HG02970 (cell line): ENCODE data around the gene HMHB1.

Experiments used
- ATAC-seq: cut with Tn5 transposase; IDR thresholded peaks from one replicate; pipeline ENCODE4 v1.9.1; 2021; ENCODE audit warnings: mild to moderate bottlenecking, moderate library complexity, moderate number of reproducible peaks; ENCODE audit not compliant: unreplicated experiment, low FRiP score

Gene HMHB1

GRCh38 chr5:143812085-143812705 lies at the start of gene HMHB1:
Gene HMHB1, plus strand, starts transcription at chr5:143812161.
- ATAC-seq = no peak

- no peak for ATAC-seq
Measured at GRCh38 chr5:143762636-143763220, 49.2 kb upstream of the HMHB1 start.

- ATAC-seq = no peak
Measured at GRCh38 chr5:143767162-143767561, 44.8 kb upstream of the HMHB1 start.

GRCh38 chr5:143769026-143769786 lies 42.8 kb upstream of the HMHB1 start:
- ATAC-seq = no peak

DNA sequence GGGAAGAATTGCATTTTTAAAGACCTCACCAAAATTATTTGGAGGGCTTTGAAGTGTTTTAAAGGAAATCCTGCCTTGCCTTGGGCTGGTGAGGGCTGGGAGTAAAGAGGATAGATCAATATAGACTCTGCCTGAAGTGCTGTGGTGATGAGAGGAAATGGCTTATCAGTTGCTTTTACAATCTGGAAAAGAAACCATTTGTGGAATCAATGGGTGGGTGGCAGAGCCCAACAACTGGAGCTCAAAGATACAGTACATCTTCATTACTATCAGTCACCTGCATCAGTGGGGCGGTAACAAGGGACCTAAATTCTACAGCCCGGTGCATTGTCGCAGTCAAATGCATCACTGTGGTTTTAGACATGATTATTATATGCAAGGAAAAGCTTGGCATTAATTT lies 41.5 kb upstream of the HMHB1 start:
- ATAC-seq = no peak

DNA sequence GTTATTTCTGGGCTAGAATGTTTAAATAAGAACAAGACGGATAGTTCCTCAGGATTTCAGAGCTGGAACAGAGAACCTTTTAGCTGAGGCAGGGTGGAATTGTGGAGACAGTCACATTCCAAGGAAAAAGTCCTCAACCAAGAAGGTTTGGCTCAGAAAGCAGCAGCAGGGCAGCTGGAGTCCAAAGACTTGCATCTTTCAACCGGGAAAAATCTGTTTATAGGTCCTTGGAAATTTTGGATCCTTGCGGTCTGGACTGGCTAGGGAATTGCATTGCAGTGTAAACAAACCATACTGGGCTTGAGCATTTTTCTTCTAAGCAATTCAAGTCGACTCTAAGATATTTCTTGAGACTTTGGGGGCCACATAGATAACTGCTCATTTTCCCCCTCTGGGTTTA lies 40.8 kb upstream of the HMHB1 start:
- no peak for ATAC-seq

DNA sequence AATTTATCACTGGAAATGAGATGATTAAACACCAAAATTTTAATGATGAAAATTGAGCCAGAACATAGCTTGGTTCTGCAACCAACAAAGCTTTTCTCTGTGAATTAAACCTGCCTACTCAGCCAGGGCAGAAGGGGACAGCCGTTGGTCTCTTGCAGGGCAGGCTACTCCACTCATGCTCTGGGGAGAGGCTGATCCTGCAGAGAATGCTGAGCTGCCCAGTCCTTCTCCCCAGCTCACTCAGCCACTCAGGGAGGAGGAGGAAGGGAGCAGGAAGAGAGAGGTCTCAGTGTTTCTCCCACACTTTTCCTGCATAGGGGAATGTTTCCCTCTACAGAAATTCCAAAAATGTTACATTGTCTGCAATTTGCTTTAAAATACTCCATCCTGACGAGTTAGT lies 40.4 kb upstream of the HMHB1 start:
- no peak for ATAC-seq

DNA sequence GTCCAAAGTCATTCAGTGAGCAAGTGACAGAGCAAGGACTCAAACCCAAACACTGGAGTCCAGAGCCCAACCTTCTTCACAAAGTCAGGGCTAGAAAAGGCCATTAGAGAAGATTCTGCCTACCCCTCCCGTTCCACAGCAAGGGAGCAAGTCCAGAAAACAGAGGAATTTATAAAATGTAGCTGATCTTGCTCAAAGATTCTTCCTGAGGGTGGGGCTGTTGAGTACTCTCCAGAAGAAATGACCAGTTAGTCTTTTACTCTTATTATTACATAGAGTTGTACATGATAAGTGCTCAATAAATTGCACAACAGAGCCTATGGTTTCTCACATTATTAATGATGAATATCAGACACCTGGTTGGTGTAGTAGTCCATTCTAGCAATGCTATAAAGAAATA lies 39.3 kb upstream of the HMHB1 start:
- ATAC-seq = no peak

DNA sequence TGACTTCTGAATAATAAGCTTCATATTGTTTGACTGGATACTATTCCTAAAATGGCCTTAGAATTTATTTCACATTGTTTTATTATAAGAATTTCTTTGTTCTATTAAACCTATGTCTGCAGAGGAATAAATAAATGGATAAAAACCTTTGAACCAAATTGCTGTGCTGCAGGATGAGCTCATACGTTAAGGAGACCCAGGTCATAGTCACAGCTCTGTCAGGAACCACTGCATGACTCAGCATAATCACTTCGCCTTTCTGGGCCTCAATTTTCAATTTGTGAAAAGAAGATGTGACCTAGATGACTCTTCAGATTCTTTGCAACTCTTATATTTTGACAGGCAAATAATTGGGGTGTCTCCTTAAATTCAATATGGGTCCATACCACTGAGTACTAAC lies 36.7 kb upstream of the HMHB1 start:
- ATAC-seq = no peak

- no peak for ATAC-seq
Measured at GRCh38 chr5:143776951-143777350, 35.0 kb upstream of the HMHB1 start.

DNA sequence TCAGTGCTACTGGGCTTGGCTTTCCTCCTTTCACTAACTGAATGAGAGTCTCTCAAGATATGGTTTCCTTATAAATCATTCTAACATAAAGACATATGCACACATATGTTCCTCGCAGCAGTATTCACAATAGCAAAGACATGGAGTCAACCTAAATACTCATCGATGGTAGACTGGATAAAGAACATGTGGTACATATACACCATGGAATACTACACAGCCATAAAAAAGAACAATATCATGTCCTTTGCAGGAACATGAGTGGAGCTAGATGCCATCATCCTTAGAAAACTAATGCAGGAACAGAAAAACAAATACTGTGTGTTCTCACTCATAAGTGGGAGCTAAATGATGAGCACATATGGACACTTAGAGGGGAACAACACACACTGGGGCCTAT lies 32.5 kb upstream of the HMHB1 start:
- no peak for ATAC-seq

- ATAC-seq = no peak
Measured at GRCh38 chr5:143781993-143782520, 29.9 kb upstream of the HMHB1 start.

GRCh38 chr5:143782588-143783386 lies 29.2 kb upstream of the HMHB1 start:
- no peak for ATAC-seq

DNA sequence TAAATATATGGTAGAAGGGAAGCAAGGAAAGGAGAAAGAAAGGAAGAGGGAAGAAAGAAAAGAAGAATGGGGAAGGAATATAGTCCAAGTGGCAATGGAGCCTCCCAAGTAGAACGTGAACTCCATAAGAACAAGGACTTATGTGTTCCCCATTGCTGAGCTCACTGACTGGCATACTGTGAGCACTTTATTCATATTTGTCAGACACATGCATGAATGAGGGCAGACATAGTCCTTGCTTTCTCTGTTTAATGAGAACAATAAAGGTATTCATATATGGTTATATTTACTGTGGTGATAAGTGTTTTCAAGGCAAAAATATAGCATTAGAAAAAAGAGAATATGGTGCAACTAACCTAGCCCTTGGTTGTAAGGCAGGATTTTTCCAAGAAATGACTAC lies 23.6 kb upstream of the HMHB1 start:
- ATAC-seq = no peak

DNA sequence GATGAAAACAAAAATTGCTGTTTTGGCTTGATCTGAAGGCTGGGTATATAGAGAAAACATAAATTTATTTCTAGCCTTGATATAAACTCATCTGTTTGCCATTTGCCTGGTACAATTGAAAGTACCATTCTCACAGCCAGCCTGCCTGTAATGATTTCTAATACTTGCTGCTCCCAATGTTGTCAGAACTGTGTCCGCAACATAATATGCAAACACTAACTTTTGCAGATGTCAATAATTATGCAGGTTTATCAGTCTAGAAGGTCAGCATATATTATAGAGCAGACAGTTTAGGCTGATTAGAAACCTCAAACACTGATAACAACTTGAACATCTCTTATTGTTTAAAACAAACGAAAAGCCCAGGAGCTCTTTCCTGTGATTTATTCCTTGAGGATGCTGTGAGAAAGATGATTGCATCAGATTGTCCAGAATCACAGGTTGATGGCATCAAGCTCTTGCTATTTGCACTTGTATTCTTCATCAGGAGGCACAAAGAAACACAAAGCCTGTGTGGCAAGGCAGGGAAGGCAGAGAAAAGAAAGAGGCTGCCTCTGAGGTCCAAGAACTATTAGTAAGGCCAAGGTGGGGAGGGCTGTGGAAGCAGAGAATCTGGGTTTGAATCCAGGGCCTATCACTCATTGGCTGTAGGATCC lies 21.4 kb upstream of the HMHB1 start:
- ATAC-seq = no peak

DNA sequence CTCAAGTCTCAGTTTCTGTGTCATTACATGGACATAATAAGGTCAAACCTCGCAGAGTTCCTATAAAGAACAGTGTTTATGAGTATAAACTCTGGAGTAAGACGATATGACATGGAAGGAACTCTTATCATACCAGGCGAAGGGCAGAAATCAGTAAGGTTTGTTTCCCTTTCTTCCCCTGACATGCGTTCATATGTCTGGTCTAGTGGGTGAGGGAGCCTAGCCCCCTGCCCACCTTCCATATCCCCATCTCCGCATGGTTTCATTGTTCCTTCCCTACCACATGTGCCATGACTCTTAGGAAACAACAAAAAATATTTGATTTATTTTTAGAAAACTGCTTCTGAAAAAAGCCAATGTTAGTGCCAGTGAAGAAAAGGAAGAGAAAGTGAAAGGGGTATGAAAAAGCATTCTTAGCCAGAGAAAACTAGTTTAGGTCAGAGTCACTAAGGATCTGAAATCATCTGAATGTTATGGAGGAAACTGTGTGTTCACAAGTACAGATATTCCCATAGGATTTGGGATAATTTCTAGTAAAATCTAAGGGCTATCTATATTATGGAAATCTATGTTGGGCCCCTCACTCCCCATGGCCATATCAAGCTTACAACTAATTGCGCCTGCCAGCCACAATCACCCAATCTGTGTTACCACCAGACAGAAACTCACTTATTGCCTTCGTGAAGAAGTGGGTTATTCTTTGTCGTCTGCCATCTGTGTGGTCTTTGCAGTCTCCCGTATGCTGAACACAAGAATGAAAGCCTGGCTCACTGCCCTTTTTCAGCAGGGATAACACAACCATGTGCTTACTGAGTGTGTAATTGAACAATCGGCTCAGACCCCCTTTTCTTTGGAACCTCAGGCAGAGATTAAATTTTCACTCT lies 19.9 kb upstream of the HMHB1 start:
- no peak for ATAC-seq

DNA sequence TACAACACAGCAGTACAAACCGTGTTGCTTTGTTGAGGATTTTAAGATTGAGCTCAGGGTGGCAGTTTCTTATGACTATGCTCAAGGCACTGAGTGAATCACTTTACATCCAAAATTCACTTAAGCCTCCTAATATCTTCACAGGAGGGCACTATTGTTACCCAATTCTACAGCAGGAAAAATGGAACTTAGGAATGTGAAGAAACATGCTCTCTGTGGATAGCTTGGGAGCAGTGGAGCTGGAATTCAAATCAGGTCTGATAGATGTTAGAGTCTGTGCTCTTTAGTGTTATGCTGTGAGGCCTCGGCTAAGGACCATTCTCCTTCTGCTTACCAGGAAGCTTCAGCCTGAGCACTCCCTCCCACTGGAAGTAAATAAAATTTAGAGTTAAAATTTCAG lies 18.7 kb upstream of the HMHB1 start:
- no peak for ATAC-seq

GRCh38 chr5:143796125-143796524 lies 15.8 kb upstream of the HMHB1 start:
- no peak for ATAC-seq

GRCh38 chr5:143796753-143797152 lies 15.2 kb upstream of the HMHB1 start:
- ATAC-seq = no peak
